ENCODE data around the gene APEH.
A peak's percentile ranks its signal among the peaks of the same experiment; 100 is the strongest.
"Not testable (repeated sequence)": the region's sequence is repeated elsewhere in the genome, so short reads cannot be mapped to it uniquely, and the experiment has no call there.

Gene APEH

GRCh38 chr3:49670940-49671290 lies 3.2 kb upstream of the APEH start:
- no peak for DNase-seq

GRCh38 chr3:49671291-49672288 lies 2.6 kb upstream of the APEH start:
- peak; percentile 91 for DNase-seq

- peak; percentile 17 for DNase-seq
Observed at GRCh38 chr3:49673121-49673714, 933 bp upstream of the APEH start.

GRCh38 chr3:49674497-49674983 lies 389 bp downstream of the APEH start:
- no peak for DNase-seq

GRCh38 chr3:49675912-49676311 lies 1.8 kb downstream of the APEH start:
- no peak for DNase-seq

GRCh38 chr3:49680493-49681231 lies 6.5 kb downstream of the APEH start:
- no peak for DNase-seq

GRCh38 chr3:49681232-49681522 lies 7.0 kb downstream of the APEH start:
- DNase-seq = no peak

- no peak for DNase-seq
Observed at GRCh38 chr3:49681543-49681942, 7.4 kb downstream of the APEH start.

- no peak for DNase-seq
Observed at GRCh38 chr3:49683162-49683561, 9.0 kb downstream of the APEH start.

- DNase-seq = not testable (repeated sequence)
Observed at GRCh38 chr3:49684453-49684852, 10.3 kb downstream of the APEH start.

- DNase-seq = not testable (repeated sequence)
Observed at GRCh38 chr3:49685103-49685502, 11.0 kb downstream of the APEH start.

- DNase-seq = peak; percentile 36
Observed at GRCh38 chr3:49685846-49686245, 11.7 kb downstream of the APEH start.

- peak; percentile 63 for DNase-seq
Observed at GRCh38 chr3:49686346-49686745, 12.2 kb downstream of the APEH start.

- DNase-seq = peak; percentile 79
Observed at GRCh38 chr3:49686769-49687423, 12.7 kb downstream of the APEH start.

- not testable (repeated sequence) for DNase-seq
Observed at GRCh38 chr3:49687424-49687795, 13.3 kb downstream of the APEH start.

- DNase-seq = peak; percentile 31
Observed at GRCh38 chr3:49688338-49689045, 14.3 kb downstream of the APEH start.

GRCh38 chr3:49689046-49689907 lies 15.1 kb downstream of the APEH start, which contains the start of the genes MST1 and RNF123:
Gene MST1 (minus strand): TSS chr3:49689474. CDS start chr3:49688691, 783 bp downstream.
Gene RNF123 (plus strand): TSS chr3:49689557. CDS start chr3:49691166, 1,609 bp downstream.
- peak; percentile 96 for DNase-seq

- DNase-seq = not testable (repeated sequence)
Observed at GRCh38 chr3:49689908-49690624, 15.9 kb downstream of the APEH start.

GRCh38 chr3:49690856-49691255 lies 16.7 kb downstream of the APEH start:
- DNase-seq = not testable (repeated sequence)

GRCh38 chr3:49691481-49691880 lies 17.3 kb downstream of the APEH start:
- not testable (repeated sequence) for DNase-seq

All from retina (tissue), 1 donor.